Tibial artery (tissue), 4 donors: ENCODE results near the gene SH3D19.

Source experiments
- DNase-seq, 2 donors: peaks; one replicate each; pipeline ENCODE4 v3.0.0-alpha.2; 2019
- H3K27ac ChIP-seq, 2 donors: fragments of 200-600 bp; sonication (generic) in 1 of 2; 1 replicate in 1 of 2; 2 replicates in 1 of 2; pipeline ENCODE4 v1.5.1; 2018 to 2019; ENCODE audit warnings: mild to moderate bottlenecking in 1 of 2
- H3K27me3 ChIP-seq, 2 donors: fragments of 200-600 bp; sonication (generic) in 1 of 2; one replicate each; pipeline versions ENCODE4 v1.5.1 to v1.6.0; 2016 to 2019
- H3K36me3 ChIP-seq, 3 donors: fragments of 200-600 bp; sonication (generic) in 2 of 3; one replicate each; pipeline ENCODE4 v1.5.1; 2016 to 2019; ENCODE audit warnings: mild to moderate bottlenecking in 2 of 3
- H3K4me1 ChIP-seq, 4 donors: fragments of 200-600 bp; sonication (generic) in 2 of 4; 1 replicate in 3 of 4; 2 replicates in 1 of 4; pipeline ENCODE4 v1.5.1; 2016 to 2019
- H3K4me3 ChIP-seq, 2 donors: fragments of 200-600 bp; sonication (generic) in 1 of 2; 1 replicate in 1 of 2; 2 replicates in 1 of 2; pipeline ENCODE4 v1.5.1; 2018 to 2019; ENCODE audit warnings: mild to moderate bottlenecking in 2 of 2
- H3K9me3 ChIP-seq, 3 donors: fragments of 200-600 bp; sonication (generic) in 1 of 3; one replicate each; pipeline ENCODE4 v1.5.1; 2016 to 2019
- CTCF ChIP-seq, 2 experiments: fragments of 200-600 bp in 1 of 2; fragments of 450-650 bp in 1 of 2; IDR thresholded peaks; one replicate each; pipeline ENCODE4 v1.5.1; 2017 to 2019; ENCODE audit warnings: antibody characterized with exemption in 2 of 2, mild to moderate bottlenecking in 1 of 2, moderate library complexity in 1 of 2
- intact Hi-C: fragments of 100-400 bp; cut with DNase I; formaldehyde crosslinking; loops from one replicate; pipeline ENCODE4 v1.15.0; 2023; ENCODE audit warnings: low total_unique reads

SH3D19 gene

DNA sequence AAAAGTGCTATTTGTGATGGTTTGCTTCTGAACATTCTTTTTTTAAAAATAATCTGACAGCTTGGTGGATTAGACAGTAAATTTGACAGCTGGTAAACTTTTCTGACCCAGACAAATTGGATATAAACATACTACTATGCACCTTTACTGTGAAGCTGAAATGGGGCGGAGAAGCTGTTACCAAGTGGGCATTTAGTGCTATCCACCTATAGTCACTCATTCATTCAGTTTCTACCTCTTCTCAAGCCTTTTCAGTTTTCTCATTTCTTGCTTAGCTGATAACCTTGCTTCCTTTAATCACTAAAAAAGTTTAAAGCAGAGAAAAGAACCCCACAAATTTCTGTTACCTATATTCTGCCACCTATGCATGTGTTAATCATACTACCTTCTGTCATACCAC lies 220.8 kb downstream of the SH3D19 start:
- no peak for DNase-seq
- Histone ChIP-seq H3K27ac (no peak overlapping the region), H3K4me3 (no peak overlapping the region), H3K36me3 (peaks cover 34 to 89% (median 55%) of the 10 kb centered on the region in 3 donors), H3K27me3 (no peaks in the 10 kb centered on the region), H3K4me1 (peaks cover 0 to 25% (median 14%) of the 10 kb centered on the region in 4 donors), H3K9me3 (no peaks in the 10 kb centered on the region)
- intact Hi-C loops, result no loop called here
- TF ChIP-seq CTCF (IDR thresholded peaks at IDR 0.05), result no peak

DNA sequence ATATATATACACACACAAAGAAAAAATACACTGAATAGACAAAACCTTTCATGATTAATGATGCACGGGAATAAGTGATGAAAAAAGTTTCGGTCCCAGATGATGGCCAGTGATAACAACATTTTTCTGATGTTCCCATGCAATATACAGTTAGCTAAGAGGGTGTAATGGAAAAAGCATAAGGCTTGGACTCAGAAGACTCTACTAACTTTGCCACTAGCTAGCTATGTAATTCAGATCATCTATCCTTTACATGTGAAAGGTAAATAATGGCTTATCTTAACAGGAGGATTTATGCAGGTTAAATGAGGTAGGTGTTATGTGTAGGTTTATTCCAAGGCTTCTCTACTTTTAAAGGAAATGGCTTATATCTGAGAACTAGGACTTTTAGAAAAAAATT lies 221.6 kb downstream of the SH3D19 start:
- peaks cover 34 to 80% (median 55%) of the 10 kb centered on the region in 3 donors for H3K36me3 ChIP-seq
- intact Hi-C loops, result no loop called here
- no peak for DNase-seq

DNA sequence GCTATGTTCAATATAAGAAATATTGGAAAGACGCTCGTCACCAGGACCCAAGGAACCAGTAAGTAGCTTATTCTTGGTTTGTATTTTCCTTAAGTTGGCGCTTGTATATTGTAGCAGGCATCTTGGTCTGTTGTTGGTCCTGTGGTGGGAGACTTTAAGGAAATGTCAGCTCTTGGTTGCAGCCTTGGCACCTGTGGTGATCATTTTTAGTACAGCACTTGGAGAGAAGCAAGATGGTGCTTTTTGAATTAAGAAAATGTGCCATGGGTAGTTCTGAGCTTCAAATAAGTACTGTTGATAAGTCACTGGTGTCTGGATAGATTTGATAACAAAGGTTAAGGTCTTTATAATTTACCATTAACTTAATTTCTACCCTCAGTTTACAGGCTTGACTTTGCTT lies 224.9 kb downstream of the SH3D19 start:
- no peak for TF ChIP-seq CTCF (IDR thresholded peaks at IDR 0.05)
- peaks cover 0 to 27% (median 15%) of the 10 kb centered on the region in 4 donors for H3K4me1 ChIP-seq
- H3K9me3 ChIP-seq, result no peaks in the 10 kb centered on the region
- peak overlapping the region; percentile 68 to 72 for H3K4me3 ChIP-seq
- DNase-seq, result no peak
- intact Hi-C loops, result no loop called here
- H3K27ac ChIP-seq, result peak overlapping the region; percentile 83 to 91
- peaks cover 30 to 48% (median 33%) of the 10 kb centered on the region in 3 donors for H3K36me3 ChIP-seq
- no peaks in the 10 kb centered on the region for H3K27me3 ChIP-seq

More for the DNA sequence above, 221.6 kb downstream of the SH3D19 start:
- no peak for TF ChIP-seq CTCF (IDR thresholded peaks at IDR 0.05)
- no peaks in the 10 kb centered on the region for H3K27me3 ChIP-seq
- H3K27ac ChIP-seq, result no peak overlapping the region
- peaks cover 0 to 28% (median 17%) of the 10 kb centered on the region in 4 donors for H3K4me1 ChIP-seq
- no peak overlapping the region for H3K4me3 ChIP-seq
- no peaks in the 10 kb centered on the region for H3K9me3 ChIP-seq

GRCh38 chr4:151099976-151100417 lies 225.4 kb downstream of the SH3D19 start:
- peak overlapping the region; percentile 68 to 72 for H3K4me3 ChIP-seq
- no peak for TF ChIP-seq CTCF (IDR thresholded peaks at IDR 0.05)
- H3K27ac ChIP-seq, result peak overlapping the region; percentile 83 to 91
- DNase-seq, result no peak
- H3K9me3 ChIP-seq, result no peaks in the 10 kb centered on the region
- H3K4me1 ChIP-seq, result peaks cover 0 to 27% (median 15%) of the 10 kb centered on the region in 4 donors
- H3K36me3 ChIP-seq, result peaks cover 26 to 42% (median 28%) of the 10 kb centered on the region in 3 donors
- intact Hi-C loops, result no loop called here
- H3K27me3 ChIP-seq, result no peaks in the 10 kb centered on the region

- intact Hi-C loops, result no loop called here
- H3K36me3 ChIP-seq, result peaks cover 21 to 36% (median 23%) of the 10 kb centered on the region in 3 donors
- H3K9me3 ChIP-seq, result no peaks in the 10 kb centered on the region
- no peaks in the 10 kb centered on the region for H3K27me3 ChIP-seq
- H3K4me1 ChIP-seq, result peaks cover 0 to 27% (median 15%) of the 10 kb centered on the region in 4 donors
- H3K4me3 ChIP-seq, result peak within 1 kb of the TSS; percentile 68 to 72
- peak within 1 kb of the TSS; percentile 83 to 91 for H3K27ac ChIP-seq
- peak; percentile 42 to 79 for TF ChIP-seq CTCF (IDR thresholded peaks at IDR 0.05)
- peak; percentile 96 to 98 for DNase-seq
Measured at GRCh38 chr4:151099229-151099975, 226.0 kb downstream of the SH3D19 start, which contains the start of gene RPS3A. TSS of gene RPS3A (plus strand) at chr4:151099628. CDS start at chr4:151099653, 25 bp downstream.
